Measurements from ENCODE around the gene C1QA.

The C1QA gene

DNA sequence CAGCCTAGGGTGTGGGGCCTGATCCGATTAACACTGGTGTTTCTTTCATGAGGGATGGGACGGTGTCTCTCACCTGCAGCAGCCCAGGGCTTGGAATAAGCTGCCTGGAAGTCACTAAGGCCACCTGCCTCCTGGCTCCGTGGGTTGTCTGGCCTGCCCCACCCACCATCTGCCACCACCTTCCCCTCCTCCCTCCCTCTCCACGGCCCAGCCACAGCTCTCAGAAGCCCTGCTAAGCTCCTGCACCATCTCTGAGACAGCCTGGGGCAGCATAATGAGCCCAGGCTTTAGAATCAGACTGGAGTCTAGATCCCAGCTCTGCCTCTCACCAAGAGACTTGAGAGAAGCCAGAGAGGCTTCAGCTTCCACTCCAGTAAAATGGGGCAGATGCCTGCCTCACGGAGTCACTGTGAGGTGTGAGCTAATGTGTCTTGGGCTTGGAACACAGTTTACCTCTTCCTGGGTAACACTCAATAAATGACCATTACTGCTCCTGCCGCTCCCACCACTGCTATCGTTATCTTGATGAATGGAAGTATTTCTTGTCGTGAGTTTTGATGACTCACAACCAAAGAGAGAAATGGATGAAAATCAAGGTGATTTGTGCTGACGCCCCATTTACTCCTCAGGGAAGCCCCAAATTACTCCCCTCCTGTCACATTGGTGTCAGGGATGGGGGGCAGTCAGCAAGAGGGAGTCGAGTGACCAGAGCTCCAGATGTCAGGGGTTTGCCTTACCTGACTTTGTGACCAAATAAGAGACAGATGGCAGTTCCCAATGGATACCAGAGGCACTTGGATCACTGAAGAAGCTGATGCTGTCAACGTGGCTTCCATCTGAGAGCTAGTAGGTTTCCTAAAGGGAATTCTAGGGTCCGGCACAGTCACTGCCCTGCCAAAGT is 23.5 kb upstream of the C1QA start:
- Histone ChIP-seq H3K4me3 (ENCODE audit: insufficient read depth, low read depth, low read length, poor library complexity, severe bottlenecking) (no peak overlapping the region), H3K27ac (ENCODE audit: insufficient read depth, low read length, poor library complexity, severe bottlenecking) (no peak overlapping the region), H3K36me3 (ENCODE audit: control insufficient read depth, insufficient read depth, low read length) (no peaks in the 10 kb centered on the region), H3K27me3 (replicated peaks; ENCODE audit: control insufficient read depth, insufficient read depth, low read length, poor library complexity, severe bottlenecking) (peaks cover 10% of the 10 kb centered on the region), H3K9me3 (ENCODE audit: control insufficient read depth, low read length) (no peaks in the 10 kb centered on the region), H3K4me1 (ENCODE audit: control insufficient read depth, insufficient read depth, low read length, poor library complexity, severe bottlenecking) (no peaks in the 10 kb centered on the region)
- no peak for DNase-seq

DNA sequence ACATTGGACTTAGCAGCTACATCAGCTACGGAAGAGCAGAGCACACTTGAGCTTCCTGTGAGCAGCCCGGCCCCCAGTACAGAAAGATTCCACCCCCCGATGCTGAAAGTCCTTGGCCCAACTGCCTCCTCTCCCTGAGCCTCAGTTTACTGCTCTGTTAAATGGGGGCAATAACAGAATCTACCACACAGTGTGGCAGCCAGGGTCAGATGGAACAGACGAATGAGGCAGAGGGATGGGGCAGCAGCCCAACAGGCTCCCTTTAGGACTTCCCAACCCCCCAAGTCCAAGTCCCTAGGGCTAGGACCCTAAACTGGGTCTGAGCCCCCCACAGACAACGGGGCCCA is 22.9 kb upstream of the C1QA start:
- Histone ChIP-seq H3K27ac (ENCODE audit: insufficient read depth, low read length, poor library complexity, severe bottlenecking) (no peak overlapping the region), H3K9me3 (ENCODE audit: control insufficient read depth, low read length) (no peaks in the 10 kb centered on the region), H3K4me3 (ENCODE audit: insufficient read depth, low read depth, low read length, poor library complexity, severe bottlenecking) (no peak overlapping the region), H3K36me3 (ENCODE audit: control insufficient read depth, insufficient read depth, low read length) (no peaks in the 10 kb centered on the region), H3K4me1 (ENCODE audit: control insufficient read depth, insufficient read depth, low read length, poor library complexity, severe bottlenecking) (no peaks in the 10 kb centered on the region), H3K27me3 (replicated peaks; ENCODE audit: control insufficient read depth, insufficient read depth, low read length, poor library complexity, severe bottlenecking) (peaks cover 10% of the 10 kb centered on the region)
- DNase-seq = no peak

DNA sequence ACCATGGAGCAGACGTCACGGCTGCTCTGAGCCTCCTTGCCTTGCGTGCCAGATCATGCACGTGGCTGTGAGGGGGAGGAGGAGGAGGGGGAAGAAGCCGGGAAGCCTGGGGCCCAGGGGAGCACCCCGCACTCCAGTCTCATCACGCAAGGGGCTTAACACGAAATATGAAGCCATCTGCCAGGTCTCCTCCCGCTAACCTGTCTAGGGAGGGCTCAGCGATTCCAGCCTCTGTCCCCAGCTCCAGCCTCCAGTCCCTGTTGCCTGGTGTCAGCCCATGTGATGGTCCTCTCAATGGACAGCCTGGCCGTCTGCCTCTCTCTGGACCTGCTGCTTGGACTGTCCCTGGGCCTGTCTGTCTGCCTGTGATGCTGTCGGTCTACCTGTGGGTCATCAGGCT is 22.5 kb upstream of the C1QA start:
- Histone ChIP-seq H3K36me3 (ENCODE audit: control insufficient read depth, insufficient read depth, low read length) (no peaks in the 10 kb centered on the region), H3K27me3 (replicated peaks; ENCODE audit: control insufficient read depth, insufficient read depth, low read length, poor library complexity, severe bottlenecking) (peaks cover 10% of the 10 kb centered on the region), H3K27ac (ENCODE audit: insufficient read depth, low read length, poor library complexity, severe bottlenecking) (no peak overlapping the region), H3K4me1 (ENCODE audit: control insufficient read depth, insufficient read depth, low read length, poor library complexity, severe bottlenecking) (no peaks in the 10 kb centered on the region), H3K9me3 (ENCODE audit: control insufficient read depth, low read length) (no peaks in the 10 kb centered on the region), H3K4me3 (ENCODE audit: insufficient read depth, low read depth, low read length, poor library complexity, severe bottlenecking) (no peak overlapping the region)
- no peak for DNase-seq

DNA sequence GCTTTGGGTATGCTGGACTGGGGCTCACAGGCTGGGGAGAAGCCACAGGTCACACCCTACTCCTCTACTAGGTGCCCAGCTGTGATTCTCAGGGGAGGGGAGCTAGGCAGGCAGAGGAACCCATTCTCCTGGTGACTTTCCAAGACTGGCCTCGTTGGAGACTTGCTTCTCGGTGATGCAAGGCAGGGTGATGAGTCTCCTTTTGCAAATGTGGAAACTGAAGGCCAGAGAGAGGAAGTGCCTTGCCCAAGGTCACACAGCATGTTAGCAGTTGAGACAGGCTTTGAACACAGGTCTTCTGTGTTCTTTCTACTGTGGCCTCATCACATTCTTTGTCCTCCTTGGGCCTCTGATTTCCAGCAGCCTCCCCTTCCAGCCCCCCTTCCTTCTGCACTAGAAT is 20.5 kb upstream of the C1QA start:
- Histone ChIP-seq H3K27me3 (replicated peaks; ENCODE audit: control insufficient read depth, insufficient read depth, low read length, poor library complexity, severe bottlenecking) (peaks cover 8% of the 10 kb centered on the region), H3K4me3 (ENCODE audit: insufficient read depth, low read depth, low read length, poor library complexity, severe bottlenecking) (no peak overlapping the region), H3K27ac (ENCODE audit: insufficient read depth, low read length, poor library complexity, severe bottlenecking) (no peak overlapping the region), H3K4me1 (ENCODE audit: control insufficient read depth, insufficient read depth, low read length, poor library complexity, severe bottlenecking) (no peaks in the 10 kb centered on the region), H3K36me3 (ENCODE audit: control insufficient read depth, insufficient read depth, low read length) (no peaks in the 10 kb centered on the region), H3K9me3 (ENCODE audit: control insufficient read depth, low read length) (no peaks in the 10 kb centered on the region)
- DNase-seq = no peak

DNA sequence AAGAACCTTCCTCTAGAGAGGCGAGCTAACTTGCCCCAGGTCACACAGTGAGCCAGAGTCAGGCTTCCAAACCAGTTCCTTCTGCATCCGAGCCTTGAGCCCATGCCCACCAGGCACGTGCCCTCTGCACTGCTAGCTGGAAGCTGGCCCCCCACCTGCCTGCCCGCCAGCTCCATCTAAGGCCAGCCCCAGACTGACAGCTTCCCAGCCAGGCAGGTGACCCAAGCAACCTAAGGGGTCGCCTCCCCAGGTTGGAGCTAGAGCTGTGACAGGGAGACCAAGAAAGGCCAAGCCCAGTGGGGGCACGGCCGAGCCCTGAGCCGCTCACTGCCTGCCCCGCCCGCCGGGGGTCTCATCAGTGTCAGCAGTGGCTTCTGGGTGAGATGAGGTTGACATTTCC is 19.9 kb upstream of the C1QA start:
- H3K27me3 ChIP-seq (replicated peaks; ENCODE audit: control insufficient read depth, insufficient read depth, low read length, poor library complexity, severe bottlenecking) = peaks cover 4% of the 10 kb centered on the region
- no peaks in the 10 kb centered on the region for H3K36me3 ChIP-seq (ENCODE audit: control insufficient read depth, insufficient read depth, low read length)

DNA sequence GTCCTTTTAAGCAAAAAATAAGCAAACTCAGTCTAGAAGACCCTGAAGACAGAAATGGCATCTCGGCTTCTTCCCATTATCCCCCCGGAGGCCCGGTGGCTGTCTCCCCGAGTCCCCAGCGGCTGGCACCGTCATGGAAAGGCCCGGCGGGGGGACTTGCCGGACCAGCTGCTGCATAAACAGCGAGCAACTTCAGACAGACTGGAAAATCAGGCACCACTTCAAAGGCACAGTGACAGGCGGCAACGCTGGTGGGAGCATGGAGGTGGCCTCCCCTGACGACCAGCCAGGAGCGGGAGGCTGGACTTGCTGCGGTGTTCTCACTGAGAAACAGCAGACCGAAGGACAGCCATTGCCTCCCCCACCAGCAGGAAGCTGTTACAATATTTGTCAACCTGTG is 18.4 kb upstream of the C1QA start:
- H3K9me3 ChIP-seq (ENCODE audit: control insufficient read depth, low read length) = no peaks in the 10 kb centered on the region
- H3K36me3 ChIP-seq (ENCODE audit: control insufficient read depth, insufficient read depth, low read length) = no peaks in the 10 kb centered on the region
- no peak overlapping the region for H3K27ac ChIP-seq (ENCODE audit: insufficient read depth, low read length, poor library complexity, severe bottlenecking)
- H3K27me3 ChIP-seq (replicated peaks; ENCODE audit: control insufficient read depth, insufficient read depth, low read length, poor library complexity, severe bottlenecking) = no peaks in the 10 kb centered on the region
- DNase-seq = no peak
- no peak overlapping the region for H3K4me3 ChIP-seq (ENCODE audit: insufficient read depth, low read depth, low read length, poor library complexity, severe bottlenecking)
- H3K4me1 ChIP-seq (ENCODE audit: control insufficient read depth, insufficient read depth, low read length, poor library complexity, severe bottlenecking) = no peaks in the 10 kb centered on the region

More for the DNA sequence above, 19.9 kb upstream of the C1QA start:
- H3K4me1 ChIP-seq (ENCODE audit: control insufficient read depth, insufficient read depth, low read length, poor library complexity, severe bottlenecking) = no peaks in the 10 kb centered on the region
- no peaks in the 10 kb centered on the region for H3K9me3 ChIP-seq (ENCODE audit: control insufficient read depth, low read length)
- H3K4me3 ChIP-seq (ENCODE audit: insufficient read depth, low read depth, low read length, poor library complexity, severe bottlenecking) = no peak overlapping the region
- no peak for DNase-seq
- H3K27ac ChIP-seq (ENCODE audit: insufficient read depth, low read length, poor library complexity, severe bottlenecking) = no peak overlapping the region

DNA sequence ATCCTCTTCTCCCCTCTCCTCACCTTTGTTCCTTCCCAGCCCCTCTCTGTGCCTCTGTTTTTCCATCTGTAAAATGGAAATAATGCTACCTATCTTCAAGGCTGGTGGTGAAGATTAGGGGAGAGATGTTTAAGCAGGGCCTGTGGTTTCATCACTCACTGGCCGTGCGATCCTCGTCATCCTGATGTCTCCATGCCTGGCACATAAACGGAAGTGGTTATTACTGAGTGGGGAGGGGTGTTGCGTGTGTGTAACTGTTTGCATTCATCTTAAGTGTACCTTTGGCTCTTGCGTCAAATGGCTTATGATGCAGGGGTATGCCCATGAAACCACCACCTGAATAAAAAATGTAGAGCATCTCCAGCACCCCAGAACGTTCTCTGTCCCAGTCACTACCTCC is 17.2 kb upstream of the C1QA start:
- Histone ChIP-seq H3K27me3 (replicated peaks; ENCODE audit: control insufficient read depth, insufficient read depth, low read length, poor library complexity, severe bottlenecking) (no peaks in the 10 kb centered on the region), H3K27ac (ENCODE audit: insufficient read depth, low read length, poor library complexity, severe bottlenecking) (no peak overlapping the region), H3K9me3 (ENCODE audit: control insufficient read depth, low read length) (no peaks in the 10 kb centered on the region), H3K4me1 (ENCODE audit: control insufficient read depth, insufficient read depth, low read length, poor library complexity, severe bottlenecking) (no peaks in the 10 kb centered on the region), H3K36me3 (ENCODE audit: control insufficient read depth, insufficient read depth, low read length) (no peaks in the 10 kb centered on the region), H3K4me3 (ENCODE audit: insufficient read depth, low read depth, low read length, poor library complexity, severe bottlenecking) (no peak overlapping the region)
- no peak for DNase-seq

DNA sequence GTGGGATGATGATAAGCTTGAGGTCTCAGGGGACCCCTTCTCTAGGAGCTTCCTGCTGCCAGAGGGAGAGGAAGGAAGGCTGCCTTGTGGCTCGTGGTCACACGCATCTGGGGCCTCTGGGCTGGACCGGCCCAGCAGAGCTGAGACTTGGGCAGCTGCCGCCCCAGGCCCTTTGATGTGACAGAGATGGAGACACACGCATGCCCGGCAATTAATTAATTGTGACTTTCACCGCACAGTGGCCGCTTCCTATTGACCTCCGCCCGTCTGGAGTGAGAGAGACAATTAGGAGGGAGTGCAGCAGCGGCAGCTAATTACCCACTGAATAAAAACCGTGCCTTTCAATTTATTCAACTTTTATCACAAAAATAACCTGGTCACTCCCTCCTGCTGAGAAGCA is 16.6 kb upstream of the C1QA start:
- H3K4me3 ChIP-seq (ENCODE audit: insufficient read depth, low read depth, low read length, poor library complexity, severe bottlenecking) = no peak overlapping the region
- H3K4me1 ChIP-seq (ENCODE audit: control insufficient read depth, insufficient read depth, low read length, poor library complexity, severe bottlenecking) = no peaks in the 10 kb centered on the region
- H3K27me3 ChIP-seq (replicated peaks; ENCODE audit: control insufficient read depth, insufficient read depth, low read length, poor library complexity, severe bottlenecking) = no peaks in the 10 kb centered on the region
- H3K27ac ChIP-seq (ENCODE audit: insufficient read depth, low read length, poor library complexity, severe bottlenecking) = no peak overlapping the region
- H3K9me3 ChIP-seq (ENCODE audit: control insufficient read depth, low read length) = no peaks in the 10 kb centered on the region
- no peak for DNase-seq
- H3K36me3 ChIP-seq (ENCODE audit: control insufficient read depth, insufficient read depth, low read length) = no peaks in the 10 kb centered on the region

DNA sequence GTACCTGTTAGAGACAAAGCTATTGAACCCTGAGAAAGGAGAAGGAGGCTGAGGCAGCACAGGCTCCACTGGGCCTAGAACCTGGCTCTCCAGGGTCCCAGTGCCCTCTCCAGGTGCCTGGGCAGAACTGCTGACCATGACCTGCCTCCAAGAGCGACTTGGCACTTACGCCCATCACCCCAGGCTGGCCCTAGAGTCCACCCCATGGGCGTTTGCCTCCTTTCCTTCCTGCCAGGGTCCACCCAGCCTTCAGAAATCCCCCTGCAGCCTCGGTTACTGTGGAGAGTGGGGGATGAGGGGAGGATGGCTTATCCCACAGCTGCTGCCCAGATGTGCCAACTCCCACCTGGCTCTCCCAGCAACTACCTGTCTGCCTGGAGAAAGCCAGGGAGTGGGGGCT is 14.7 kb upstream of the C1QA start:
- no peaks in the 10 kb centered on the region for H3K4me1 ChIP-seq (ENCODE audit: control insufficient read depth, insufficient read depth, low read length, poor library complexity, severe bottlenecking)
- peaks cover 4% of the 10 kb centered on the region for H3K27me3 ChIP-seq (replicated peaks; ENCODE audit: control insufficient read depth, insufficient read depth, low read length, poor library complexity, severe bottlenecking)
- no peaks in the 10 kb centered on the region for H3K9me3 ChIP-seq (ENCODE audit: control insufficient read depth, low read length)
- H3K27ac ChIP-seq (ENCODE audit: insufficient read depth, low read length, poor library complexity, severe bottlenecking) = no peak overlapping the region
- H3K4me3 ChIP-seq (ENCODE audit: insufficient read depth, low read depth, low read length, poor library complexity, severe bottlenecking) = no peak overlapping the region
- DNase-seq = no peak
- no peaks in the 10 kb centered on the region for H3K36me3 ChIP-seq (ENCODE audit: control insufficient read depth, insufficient read depth, low read length)

DNA sequence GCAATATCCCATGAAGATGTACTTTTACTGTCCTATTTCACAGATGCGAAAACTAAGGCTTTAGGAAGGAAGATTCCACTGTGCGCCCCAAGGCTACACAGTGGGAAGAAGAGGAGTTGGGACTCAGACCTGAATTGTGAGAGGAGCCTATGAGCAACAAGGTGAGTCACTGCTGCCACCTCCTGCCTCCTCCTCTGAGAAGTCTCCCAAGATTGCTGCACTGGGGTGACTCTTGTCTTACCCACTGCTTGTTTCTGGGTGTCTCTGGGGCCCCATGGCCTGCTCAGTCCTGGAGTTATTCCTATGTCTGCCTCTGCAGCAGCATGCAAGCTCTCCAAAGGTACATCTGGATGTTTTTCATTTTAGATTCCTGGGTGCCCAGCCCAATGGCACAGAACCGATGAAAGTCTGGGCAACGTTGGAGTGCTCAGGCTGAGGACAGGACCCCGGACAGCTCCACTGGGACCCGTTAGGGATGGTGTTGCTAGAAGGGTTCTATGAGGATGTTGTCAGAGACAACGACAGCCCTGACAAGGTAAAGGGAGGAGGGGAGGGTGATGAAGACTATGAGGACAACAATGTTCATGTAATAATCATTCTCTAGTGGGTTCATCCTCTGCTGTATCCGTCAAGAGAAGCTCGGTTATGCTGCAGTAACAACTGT is 11.0 kb upstream of the C1QA start:
- no peaks in the 10 kb centered on the region for H3K9me3 ChIP-seq (ENCODE audit: control insufficient read depth, low read length)
- no peak overlapping the region for H3K27ac ChIP-seq (ENCODE audit: insufficient read depth, low read length, poor library complexity, severe bottlenecking)
- no peaks in the 10 kb centered on the region for H3K36me3 ChIP-seq (ENCODE audit: control insufficient read depth, insufficient read depth, low read length)
- no peaks in the 10 kb centered on the region for H3K4me1 ChIP-seq (ENCODE audit: control insufficient read depth, insufficient read depth, low read length, poor library complexity, severe bottlenecking)
- peaks cover 4% of the 10 kb centered on the region for H3K27me3 ChIP-seq (replicated peaks; ENCODE audit: control insufficient read depth, insufficient read depth, low read length, poor library complexity, severe bottlenecking)
- no peak overlapping the region for H3K4me3 ChIP-seq (ENCODE audit: insufficient read depth, low read depth, low read length, poor library complexity, severe bottlenecking)
- DNase-seq = no peak

All from effector memory CD4-positive, alpha-beta T cell (primary cell).